ENCODE results near the gene VAMP5.
A peak's percentile ranks its signal among the peaks of the same experiment; 100 is the strongest.
"Not testable (repeated sequence)": the region's sequence is repeated elsewhere in the genome, so short reads cannot be mapped to it uniquely, and the experiment has no call there.

VAMP5 gene

DNA sequence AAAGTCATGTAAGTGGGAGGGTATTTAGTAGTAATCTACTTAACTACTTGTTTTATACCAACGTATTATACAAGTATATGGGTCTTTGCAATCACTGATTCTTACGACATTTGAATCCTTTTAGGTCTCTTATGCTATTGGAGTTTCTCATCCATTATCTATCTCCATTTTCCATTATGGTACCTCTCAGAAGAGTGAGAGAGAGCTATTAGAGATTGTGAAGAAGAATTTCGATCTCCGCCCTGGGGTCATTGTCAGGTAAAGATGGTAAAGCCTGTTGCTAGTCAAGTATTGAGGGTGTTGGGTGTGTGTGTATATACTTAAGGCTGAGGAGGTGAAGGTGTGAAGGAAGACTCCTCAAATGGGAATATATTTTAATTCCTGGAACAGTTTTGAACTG is 41.5 kb upstream of the VAMP5 start:
- POLR2A ChIA-PET: interaction anchor here (0.6 to 4.9 kb wide), 3 partner anchors 9 to 123 kb away, joined by 3 to 30 read pairs (median 3); partner anchors contain the start of gene SH2D6
- DNase-seq (ENCODE audit: extremely low spot score): no peak

DNA sequence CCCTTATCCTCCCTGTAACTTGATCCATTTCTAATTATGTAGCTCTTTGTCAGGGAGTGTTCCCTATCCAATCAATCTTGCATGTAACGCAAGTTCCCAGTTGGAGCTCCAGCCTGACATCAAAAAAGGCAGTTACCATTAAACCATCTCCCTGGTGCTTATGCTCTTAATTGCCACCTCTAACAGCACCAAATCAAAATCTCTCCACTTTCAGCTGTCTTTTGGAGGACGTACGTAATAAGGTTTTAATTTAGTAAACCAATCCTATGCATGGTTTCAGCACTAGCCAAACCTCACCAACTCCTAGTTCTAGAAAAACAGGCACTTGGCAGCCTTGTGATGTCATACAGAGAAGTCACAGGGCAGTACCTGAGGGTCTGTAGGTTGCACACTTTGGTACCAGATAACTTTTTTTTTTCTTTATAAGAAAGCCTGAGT is 40.0 kb upstream of the VAMP5 start:
- ChIA-PET CTCF (interaction anchor here (1.0 kb wide), 1 partner anchor 88 kb away, joined by 3 read pairs; no protein-coding TSS in a partner anchor), POLR2A (interaction anchor here (4.9 kb wide), 1 partner anchor 125 kb away, joined by 30 read pairs; the partner anchor contains the start of gene SH2D6)
- not testable (repeated sequence) for DNase-seq (ENCODE audit: extremely low spot score)

More for the DNA sequence above, 41.5 kb upstream of the VAMP5 start:
- no peak for TF ChIP-seq HDGF (IDR thresholded peaks at IDR 0.05; ENCODE audit: borderline replicate concordance)
- TF ChIP-seq SP1 (IDR thresholded peaks at IDR 0.05): no peak
- TF ChIP-seq CTBP1 (IDR thresholded peaks at IDR 0.05; ENCODE audit: borderline replicate concordance): no peak
- TF ChIP-seq SUZ12 (IDR thresholded peaks at IDR 0.05): no peak
- TF ChIP-seq FOXA1 (IDR thresholded peaks at IDR 0.05): no peak
- TF ChIP-seq LEF1 (IDR thresholded peaks at IDR 0.05; ENCODE audit: borderline replicate concordance): no peak
- no peak for TF ChIP-seq ARNT (IDR thresholded peaks at IDR 0.05)
- TF ChIP-seq NFRKB (IDR thresholded peaks at IDR 0.05): no peak
- CTCF ChIA-PET: interaction anchor here (0.5 kb wide), 1 partner anchor 95 kb away, joined by 4 read pairs; no protein-coding TSS in a partner anchor

DNA sequence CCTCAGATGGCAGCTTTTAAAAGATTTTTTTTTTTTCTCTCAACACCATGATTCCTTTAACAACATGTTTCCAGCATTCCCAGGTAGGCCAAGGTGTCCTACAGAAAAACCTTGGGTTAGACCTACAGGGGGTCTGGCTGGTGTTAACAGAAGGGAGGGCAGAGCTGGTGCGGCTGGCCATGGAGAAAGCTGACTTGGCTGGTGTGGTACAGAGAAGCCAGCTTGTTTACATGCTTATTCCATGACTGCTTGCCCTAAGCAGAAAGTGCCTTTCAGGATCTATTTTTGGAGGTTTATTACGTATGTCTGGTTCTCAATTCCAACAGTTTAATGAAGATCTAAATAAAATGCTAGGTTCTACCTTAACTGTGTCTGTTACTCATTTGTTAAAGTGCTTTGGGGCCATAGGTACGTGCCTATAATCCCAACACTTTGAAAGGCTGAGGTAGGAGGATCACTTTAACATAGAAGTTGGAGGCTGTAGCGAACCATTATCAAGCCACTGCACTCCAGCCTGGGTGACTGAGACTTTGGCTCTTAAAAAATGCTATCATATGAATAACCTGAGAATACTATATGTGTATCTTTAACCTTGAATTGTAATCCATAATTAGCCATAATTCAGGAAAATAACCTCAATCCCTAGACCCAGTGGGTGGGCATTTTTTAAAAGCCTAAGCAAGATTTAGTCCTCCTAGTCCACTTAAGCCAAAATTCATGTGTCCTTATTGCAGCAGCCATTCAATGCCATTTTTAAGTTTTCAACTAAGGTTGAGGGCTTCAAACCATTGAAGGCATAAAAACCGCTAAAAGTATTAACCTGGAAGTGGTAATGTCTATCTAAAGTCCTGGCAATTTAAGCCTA is 39.1 kb upstream of the VAMP5 start:
- DNase-seq (ENCODE audit: extremely low spot score): not testable (repeated sequence)
- ChIA-PET POLR2A (interaction anchor here (0.9 to 4.9 kb wide), 6 partner anchors 16 to 126 kb away, joined by 3 to 30 read pairs (median 6); partner anchors contain the start of genes GGCX and SH2D6), CTCF (interaction anchor here (0.9 to 1.0 kb wide), 2 partner anchors 89 to 245 kb away, joined by 3 read pairs; no protein-coding TSS in a partner anchor)

DNA sequence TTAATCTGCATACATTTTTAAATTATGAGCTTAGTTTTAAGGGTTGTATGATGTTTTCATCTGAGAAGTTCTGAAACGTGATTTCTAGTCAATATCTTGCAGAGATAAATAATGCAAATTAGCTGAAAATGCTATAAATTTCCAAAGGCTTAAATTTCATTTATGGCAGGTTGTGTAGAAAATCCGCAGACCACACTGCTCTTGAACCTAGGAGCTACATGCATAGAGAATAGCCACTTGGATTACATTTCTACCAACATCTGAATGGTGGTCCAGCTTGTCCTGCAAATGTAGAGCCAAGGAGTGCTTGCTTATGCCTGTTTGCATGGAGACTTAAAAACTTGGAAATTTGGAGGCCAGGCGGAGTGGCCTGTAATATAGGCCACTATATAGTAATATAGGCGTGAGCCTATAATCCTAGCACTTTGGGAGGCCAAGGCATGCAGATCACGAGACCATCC is 38.4 kb upstream of the VAMP5 start:
- ChIA-PET POLR2A (interaction anchor here (0.9 to 4.9 kb wide), 8 partner anchors 15 to 126 kb away, joined by 3 to 30 read pairs (median 5); partner anchors contain the start of genes GGCX, RNF181 and SH2D6), CTCF (interaction anchor here (0.9 kb wide), 1 partner anchor 245 kb away, joined by 3 read pairs; no protein-coding TSS in a partner anchor)
- DNase-seq (ENCODE audit: extremely low spot score): no peak
- TF ChIP-seq HDGF (IDR thresholded peaks at IDR 0.05; ENCODE audit: borderline replicate concordance): no peak
- TF ChIP-seq NFRKB (IDR thresholded peaks at IDR 0.05): no peak
- TF ChIP-seq ELF4 (IDR thresholded peaks at IDR 0.05): no peak; the same call in 1 of the 2 replicates
- TF ChIP-seq, protein P1, sequence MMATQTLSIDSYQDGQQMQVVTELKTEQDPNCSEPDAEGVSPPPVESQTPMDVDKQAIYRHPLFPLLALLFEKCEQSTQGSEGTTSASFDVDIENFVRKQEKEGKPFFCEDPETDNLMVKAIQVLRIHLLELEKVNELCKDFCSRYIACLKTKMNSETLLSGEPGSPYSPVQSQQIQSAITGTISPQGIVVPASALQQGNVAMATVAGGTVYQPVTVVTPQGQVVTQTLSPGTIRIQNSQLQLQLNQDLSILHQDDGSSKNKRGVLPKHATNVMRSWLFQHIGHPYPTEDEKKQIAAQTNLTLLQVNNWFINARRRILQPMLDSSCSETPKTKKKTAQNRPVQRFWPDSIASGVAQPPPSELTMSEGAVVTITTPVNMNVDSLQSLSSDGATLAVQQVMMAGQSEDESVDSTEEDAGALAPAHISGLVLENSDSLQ (IDR thresholded peaks at IDR 0.05): no peak
- TF ChIP-seq BHLHE40 (IDR thresholded peaks at IDR 0.05; ENCODE audit: borderline replicate concordance): no peak; the same call in 1 of the 2 replicates
- no peak for TF ChIP-seq SUZ12 (IDR thresholded peaks at IDR 0.05)
- TF ChIP-seq ZNF384 (IDR thresholded peaks at IDR 0.05): no peak
- TF ChIP-seq SP1 (IDR thresholded peaks at IDR 0.05): no peak
- TF ChIP-seq ARNT (IDR thresholded peaks at IDR 0.05): no peak
- no peak for TF ChIP-seq CTBP1 (IDR thresholded peaks at IDR 0.05; ENCODE audit: borderline replicate concordance)
- TF ChIP-seq FOXA1 (IDR thresholded peaks at IDR 0.05): no peak
- TF ChIP-seq L3MBTL2 (conservative IDR thresholded peaks at IDR 0.05): no peak
- TF ChIP-seq FOXM1 (IDR thresholded peaks at IDR 0.05; ENCODE audit: borderline replicate concordance): no peak
- TF ChIP-seq FOXK2 (IDR thresholded peaks at IDR 0.05): no peak
- no peak for TF ChIP-seq TARDBP (IDR thresholded peaks at IDR 0.05)
- TF ChIP-seq LEF1 (IDR thresholded peaks at IDR 0.05; ENCODE audit: borderline replicate concordance): no peak

DNA sequence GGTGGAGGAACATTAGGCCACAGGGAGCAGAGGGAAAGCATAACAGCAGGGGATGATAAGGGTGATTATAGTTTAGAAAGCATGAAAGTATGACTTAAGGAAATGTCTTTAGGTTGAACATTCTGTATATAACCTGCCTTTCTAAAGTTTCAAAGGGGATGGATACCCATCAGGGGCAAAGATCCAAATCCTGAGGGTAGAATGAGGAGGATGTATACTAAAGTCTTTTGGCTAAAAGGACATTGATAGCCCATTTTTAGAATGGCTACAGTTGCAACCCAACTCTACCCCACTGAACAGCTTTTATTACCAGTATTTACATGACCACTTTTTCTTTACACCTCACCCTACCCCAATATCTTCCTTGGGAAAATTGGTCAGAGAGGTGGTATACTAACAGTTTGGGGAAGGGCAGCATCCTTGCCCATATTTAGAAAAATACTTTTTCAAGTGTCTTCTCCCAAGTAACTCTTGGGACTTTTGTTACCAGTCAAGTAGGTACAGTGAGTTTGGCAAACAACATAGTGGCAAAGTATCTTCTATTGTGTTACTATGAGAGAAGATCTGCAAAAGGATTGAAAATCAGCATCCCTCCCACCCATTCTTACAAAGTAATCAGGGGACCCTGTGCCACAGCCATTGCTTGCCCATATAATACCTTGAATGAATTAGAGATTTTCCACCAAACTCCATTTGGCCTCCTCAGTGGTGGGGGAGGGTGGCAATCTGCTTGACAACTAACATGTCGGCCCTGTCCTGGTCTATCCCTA is 37.0 kb upstream of the VAMP5 start:
- ChIA-PET POLR2A (interaction anchor here (2.1 to 7.3 kb wide), 6 partner anchors 9 to 128 kb away, joined by 7 to 81 read pairs (median 20); partner anchors contain the start of genes GGCX, MAT2A, RNF181 and SH2D6), CTCF (interaction anchor here (0.6 kb wide), 1 partner anchor 159 kb away, joined by 3 read pairs; no protein-coding TSS in a partner anchor)
- DNase-seq (ENCODE audit: extremely low spot score): no peak
- no peak for TF ChIP-seq ARNT (IDR thresholded peaks at IDR 0.05)
- TF ChIP-seq ELF4 (IDR thresholded peaks at IDR 0.05): peak; percentile 3; the same call in 1 of the 2 replicates

DNA sequence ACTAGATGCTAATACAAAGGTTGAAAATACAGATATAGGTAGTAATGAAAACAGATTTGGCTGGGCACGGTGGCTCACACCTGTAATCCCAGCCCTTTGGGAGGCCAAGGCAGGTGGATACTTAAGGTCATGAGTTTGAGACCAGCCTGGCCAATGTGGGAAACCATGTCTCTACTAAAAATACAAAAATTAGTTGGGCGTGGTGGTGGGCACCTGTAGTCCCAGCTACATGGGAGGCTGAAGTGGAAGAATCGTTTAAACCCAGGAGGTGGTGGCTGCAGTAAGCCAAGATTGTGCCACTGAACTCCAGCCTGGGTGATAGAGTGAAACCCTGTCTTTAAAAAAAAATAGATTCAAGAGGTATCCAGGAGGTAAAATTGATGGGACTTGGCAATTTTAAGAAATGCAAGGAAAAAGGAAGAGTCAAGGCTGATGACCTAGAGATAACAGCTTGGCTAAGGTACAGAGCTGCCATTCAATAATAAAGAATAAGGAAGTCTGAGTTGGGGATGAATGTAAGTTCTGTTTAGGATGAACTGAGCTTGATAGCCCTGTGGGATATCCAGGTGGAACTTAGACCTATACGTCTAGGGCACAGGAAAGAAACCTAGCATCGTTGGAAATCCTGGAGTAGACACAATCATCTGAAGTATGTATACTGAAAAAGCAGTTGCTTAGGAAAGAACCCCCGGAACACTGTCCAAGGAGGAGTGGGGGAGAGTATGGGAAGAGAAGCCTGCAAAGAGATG is 36.2 kb upstream of the VAMP5 start:
- POLR2A ChIA-PET: interaction anchor here (1.1 to 7.3 kb wide), 4 partner anchors 10 to 128 kb away, joined by 6 to 81 read pairs (median 42); partner anchors contain the start of genes GGCX, MAT2A, RNF181 and SH2D6
- TF ChIP-seq L3MBTL2 (conservative IDR thresholded peaks at IDR 0.05) (no peak), TARDBP (IDR thresholded peaks at IDR 0.05) (no peak), FOXM1 (IDR thresholded peaks at IDR 0.05; ENCODE audit: borderline replicate concordance) (no peak), BHLHE40 (IDR thresholded peaks at IDR 0.05; ENCODE audit: borderline replicate concordance) (no peak), NFRKB (IDR thresholded peaks at IDR 0.05) (no peak), CTBP1 (IDR thresholded peaks at IDR 0.05; ENCODE audit: borderline replicate concordance) (no peak), FOXA1 (IDR thresholded peaks at IDR 0.05) (no peak), SP1 (IDR thresholded peaks at IDR 0.05) (no peak), FOXK2 (IDR thresholded peaks at IDR 0.05) (no peak), HDGF (IDR thresholded peaks at IDR 0.05; ENCODE audit: borderline replicate concordance) (no peak), SUZ12 (IDR thresholded peaks at IDR 0.05) (no peak), ARNT (IDR thresholded peaks at IDR 0.05) (no peak), ELF4 (IDR thresholded peaks at IDR 0.05) (no peak), ZNF384 (IDR thresholded peaks at IDR 0.05) (no peak), LEF1 (IDR thresholded peaks at IDR 0.05; ENCODE audit: borderline replicate concordance) (no peak)
- TF ChIP-seq, protein P1 (IDR thresholded peaks at IDR 0.05): no peak
- DNase-seq (ENCODE audit: extremely low spot score): no peak
- CTCF ChIA-PET: interaction anchor here (1.1 to 5.5 kb wide), 3 partner anchors 120 to 157 kb away, joined by 3 to 68 read pairs (median 3); partner anchors contain the start of gene SH2D6

Measured in HEK293T (cell line).